Upper lobe of left lung (tissue), 6 donors: ENCODE measurements around the gene FAP. TPM values are rescaled to one million over a fixed set of nuclear protein-coding genes. Genes with fewer than 3 reads are reported as not detected.

Experiments used
- ATAC-seq, 2 donors: fragments of 200-7000 bp; cut with Tn5 transposase; one replicate each; pipeline ENCODE4 v1.9.1; 2022; ENCODE audit warnings: mild to moderate bottlenecking in 2 of 2, moderate library complexity in 2 of 2; ENCODE audit not compliant: low FRiP score in 2 of 2
- DNase-seq, 2 donors: peaks; one replicate each; pipeline ENCODE4 v3.0.0-alpha.2; 2019 to 2020
- H3K27ac ChIP-seq, 4 donors: fragments of 200-600 bp; sonication (generic); one replicate each; pipeline ENCODE4 v1.5.1; 2016 to 2019
- H3K27me3 ChIP-seq, 4 donors: fragments of 200-600 bp; sonication (generic); one replicate each; pipeline ENCODE4 v1.5.1; 2017 to 2019
- H3K36me3 ChIP-seq, 4 donors: fragments of 200-600 bp; sonication (generic); one replicate each; pipeline ENCODE4 v1.5.1; 2016 to 2019
- H3K4me1 ChIP-seq, 4 donors: fragments of 200-600 bp; sonication (generic); one replicate each; pipeline ENCODE4 v1.5.1; 2018 to 2019
- H3K4me3 ChIP-seq, 4 donors: fragments of 200-600 bp; sonication (generic); one replicate each; pipeline ENCODE4 v1.5.1; 2017 to 2019; ENCODE audit warnings: mild to moderate bottlenecking in 2 of 4, moderate library complexity in 1 of 4
- H3K9me3 ChIP-seq, 4 donors: fragments of 200-600 bp; sonication (generic); one replicate each; pipeline ENCODE4 v1.5.1; 2018 to 2019
- CTCF ChIP-seq, 6 experiments: fragments of 450-650 bp in 4 of 6; fragments of 200-600 bp in 2 of 6; sonication (generic) in 2 of 6; IDR thresholded peaks; one replicate each; pipeline ENCODE4 v1.5.1; 2016 to 2019; ENCODE audit warnings: antibody characterized with exemption in 6 of 6
- EP300 ChIP-seq, 4 donors: sonication (generic); formaldehyde crosslinking; IDR thresholded peaks; one replicate each; pipeline ENCODE4 v1.5.1; 2017; ENCODE audit warnings: antibody characterized with exemption in 4 of 4, control low read depth in 2 of 4
- POLR2A ChIP-seq, 4 donors: fragments of 450-650 bp; IDR thresholded peaks; one replicate each; pipeline ENCODE4 v1.5.1; 2016 to 2017; ENCODE audit warnings: antibody characterized with exemption in 4 of 4, mild to moderate bottlenecking in 2 of 4
- POLR2AphosphoS5 ChIP-seq, 2 donors: sonication (generic); formaldehyde crosslinking; IDR thresholded peaks; one replicate each; pipeline ENCODE4 v1.5.1; 2017; ENCODE audit warnings: antibody characterized with exemption in 2 of 2
- WGBS, 2 donors: methylation state at CpG; one replicate each; pipeline ENCODE4 v1.1.5; 2017 to 2018; 5-methylcytosine and 5-hydroxymethylcytosine counted together
- total RNA-seq, 6 donors: library from RNA; depleted of rRNA in 4 of 6; stranded (reverse); fragments of >200 nt in 4 of 6; gene quantifications; one replicate each; pipeline versions ENCODE4 v1.1.0 to v1.2.1, GENCODE V29; 2016 to 2021
- donor health status: DM: no; HTN: no; CAD: no; lungs with moderate emphysema.
- donor health status: DM: no; HTN: yes; CAD: no; lungs with severe emphysema.

Gene FAP
- total RNA-seq, 6 donors from 2014 or later, result 1.2 to 7.3 (median 3.1) TPM

GRCh38 chr2:162143969-162144368, 99.3 kb downstream of the FAP start:
- DNase-seq, result no peak
- Histone ChIP-seq H3K27ac (no peak overlapping the region), H3K9me3 (no peaks in the 10 kb centered on the region), H3K4me1 (no peaks in the 10 kb centered on the region), H3K4me3 (no peak overlapping the region), H3K27me3 (no peaks in the 10 kb centered on the region), H3K36me3 (no peaks in the 10 kb centered on the region)
- TF ChIP-seq POLR2AphosphoS5 (IDR thresholded peaks at IDR 0.05) (no peak), POLR2A (IDR thresholded peaks at IDR 0.05) (no peak), EP300 (IDR thresholded peaks at IDR 0.05) (no peak), CTCF (IDR thresholded peaks at IDR 0.05) (no peak)
- no peak for ATAC-seq
- WGBS, 2 donors, result 89 to 93% methylated on average over 4 of the region's 4 CpGs

GRCh38 chr2:162138310-162138709, 104.9 kb downstream of the FAP start:
- ATAC-seq (no peak), DNase-seq (no peak)
- H3K27me3 ChIP-seq, result no peaks in the 10 kb centered on the region
- TF ChIP-seq CTCF (IDR thresholded peaks at IDR 0.05) (no peak), POLR2A (IDR thresholded peaks at IDR 0.05) (no peak)
- no peaks in the 10 kb centered on the region for H3K9me3 ChIP-seq
- no peak overlapping the region for H3K27ac ChIP-seq
- no peaks in the 10 kb centered on the region for H3K36me3 ChIP-seq
- H3K4me3 ChIP-seq, result no peak overlapping the region
- no peaks in the 10 kb centered on the region for H3K4me1 ChIP-seq

GRCh38 chr2:162127422-162127821, 115.8 kb downstream of the FAP start:
- TF ChIP-seq POLR2AphosphoS5 (IDR thresholded peaks at IDR 0.05) (no peak), CTCF (IDR thresholded peaks at IDR 0.05) (no peak), POLR2A (IDR thresholded peaks at IDR 0.05) (no peak), EP300 (IDR thresholded peaks at IDR 0.05) (no peak)
- DNase-seq (no peak), ATAC-seq (no peak)
- no peaks in the 10 kb centered on the region for H3K27me3 ChIP-seq
- 79 to 92% methylated on average over 2 of the region's 2 CpGs for WGBS, 2 donors
- no peak overlapping the region for H3K4me3 ChIP-seq
- no peaks in the 10 kb centered on the region for H3K4me1 ChIP-seq
- peaks cover 0 to 3% (median 0%) of the 10 kb centered on the region in 4 donors for H3K9me3 ChIP-seq
- no peak overlapping the region for H3K27ac ChIP-seq
- H3K36me3 ChIP-seq, result no peaks in the 10 kb centered on the region

- WGBS, 2 donors, result 54 to 61% methylated on average over 2 of the region's 2 CpGs
- no peak for ATAC-seq
- H3K9me3 ChIP-seq, result peaks cover 0 to 3% (median 0%) of the 10 kb centered on the region in 4 donors
Measured at GRCh38 chr2:162126527-162126926, 116.7 kb downstream of the FAP start.

More at GRCh38 chr2:162126527-162126926, 116.7 kb downstream of the FAP start:
- Histone ChIP-seq H3K27ac (no peak overlapping the region), H3K4me3 (no peak overlapping the region), H3K36me3 (no peaks in the 10 kb centered on the region), H3K27me3 (no peaks in the 10 kb centered on the region), H3K4me1 (no peaks in the 10 kb centered on the region)
- DNase-seq, result no peak
- TF ChIP-seq POLR2A (IDR thresholded peaks at IDR 0.05) (no peak), EP300 (IDR thresholded peaks at IDR 0.05) (no peak), POLR2AphosphoS5 (IDR thresholded peaks at IDR 0.05) (no peak), CTCF (IDR thresholded peaks at IDR 0.05) (no peak)
